Fibroblast of skin of left biceps (primary cell): ENCODE results near the gene SPOCK1.
"Not testable (repeated sequence)": the region's sequence is repeated elsewhere in the genome, so short reads cannot be mapped to it uniquely, and the experiment has no call there.

Experiments used
- DNase-seq, 2 experiments: peaks; one replicate each; pipeline ENCODE4 v3.0.0-alpha.2; 2013; ENCODE audit warnings: low read depth in 2 of 2

The SPOCK1 gene

DNA sequence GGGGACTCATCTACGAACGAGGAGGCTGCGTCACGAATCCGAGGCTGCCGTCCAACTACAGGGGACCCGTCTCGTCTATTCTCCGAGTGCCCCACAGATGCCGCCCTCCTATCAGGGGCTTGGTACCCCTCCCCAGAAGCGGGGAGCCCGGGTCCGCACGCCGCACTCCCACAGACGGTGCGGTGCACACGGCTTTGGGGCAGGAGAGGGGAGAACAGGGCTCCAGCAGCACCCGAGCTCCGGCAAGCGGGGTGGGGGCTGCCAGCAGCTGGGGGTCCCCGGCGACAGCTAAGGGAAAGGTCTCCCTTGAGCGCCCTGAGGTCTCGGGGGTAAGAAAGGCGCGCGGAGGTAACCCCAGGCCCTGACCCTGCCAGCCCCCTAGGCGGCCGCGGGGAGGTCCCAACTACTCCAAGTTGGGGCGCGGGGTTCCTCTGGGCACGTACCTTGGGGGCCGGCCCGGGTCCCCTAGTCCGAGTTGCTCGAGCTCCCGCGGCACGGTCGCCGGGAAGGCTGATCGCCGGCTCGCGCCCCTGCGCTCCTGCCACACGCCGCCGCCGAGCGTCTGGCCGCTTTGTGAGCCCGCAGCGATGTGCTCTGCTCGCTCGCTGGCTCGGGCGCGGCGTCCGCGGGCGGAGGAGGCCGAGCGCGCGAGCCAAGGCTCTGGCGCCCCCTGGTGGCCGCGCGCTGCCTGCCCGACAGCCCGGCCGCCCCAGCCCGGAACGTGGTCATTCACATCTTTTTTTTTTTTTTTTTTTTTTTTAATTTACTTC lies at the start of gene SPOCK1:
TSS of gene SPOCK1 (minus strand) at position 591 of the 770 bp plus-strand sequence.
- peak; percentile 20 to 36 for DNase-seq

DNA sequence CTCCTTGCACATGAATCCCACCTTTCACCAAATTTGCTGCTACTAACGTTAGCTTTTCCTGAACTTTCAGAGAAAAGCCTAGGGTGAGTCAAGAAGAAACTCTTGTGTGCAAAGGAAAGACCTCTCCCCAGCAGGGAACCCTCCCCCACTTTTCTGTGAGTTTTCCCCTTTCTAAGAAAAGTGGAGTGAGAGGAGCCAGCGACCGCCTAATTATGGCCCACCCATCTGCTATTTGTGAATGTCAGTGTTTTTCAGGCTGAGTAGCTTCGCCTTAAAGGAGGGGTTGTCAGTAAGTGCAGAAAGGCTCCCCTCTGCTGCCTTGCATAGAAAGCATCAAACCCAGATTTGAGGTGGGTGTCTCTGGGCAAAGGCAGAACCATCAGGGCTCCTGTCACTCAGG lies 46.8 kb upstream of the SPOCK1 start:
- DNase-seq: no peak

DNA sequence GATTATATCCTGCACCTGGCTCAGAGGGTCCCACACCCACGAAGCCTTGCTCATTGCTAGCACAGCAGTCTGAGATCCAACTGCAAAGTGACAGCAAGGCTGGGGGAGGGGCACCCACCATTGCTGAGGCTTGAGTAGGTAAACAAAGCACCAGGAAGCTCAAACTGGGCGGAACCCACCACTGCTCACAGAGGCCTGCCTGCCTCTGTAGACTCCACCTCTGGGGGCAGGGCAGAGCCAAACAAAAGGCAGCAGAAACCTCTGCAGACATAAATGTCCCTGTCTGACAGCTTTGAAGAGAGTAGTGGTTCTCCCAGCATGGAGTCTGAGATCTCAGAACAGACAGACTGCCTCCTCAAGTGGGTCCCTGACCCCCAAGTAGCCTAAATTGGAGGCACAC lies 36.3 kb upstream of the SPOCK1 start:
- not testable (repeated sequence) for DNase-seq

DNA sequence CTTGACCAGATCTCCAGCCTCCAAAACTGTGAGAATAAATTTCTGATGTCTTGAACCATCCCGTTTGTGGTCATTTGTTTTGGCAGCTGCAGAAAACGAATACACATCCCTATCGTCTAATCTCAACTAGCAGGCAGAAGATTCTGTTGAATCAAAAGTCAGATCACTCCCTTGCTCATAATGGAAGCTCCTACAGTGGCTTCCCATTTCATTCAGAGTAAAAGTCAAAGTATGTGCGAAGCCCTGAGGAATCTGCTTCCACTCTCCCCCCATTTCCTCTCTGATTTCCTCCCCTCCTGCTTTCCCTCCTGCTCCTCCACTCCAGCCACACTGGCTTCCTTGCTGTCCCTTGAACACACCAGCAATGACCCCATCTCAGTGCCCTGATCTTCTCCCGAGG lies 34.8 kb upstream of the SPOCK1 start:
- no peak for DNase-seq

DNA sequence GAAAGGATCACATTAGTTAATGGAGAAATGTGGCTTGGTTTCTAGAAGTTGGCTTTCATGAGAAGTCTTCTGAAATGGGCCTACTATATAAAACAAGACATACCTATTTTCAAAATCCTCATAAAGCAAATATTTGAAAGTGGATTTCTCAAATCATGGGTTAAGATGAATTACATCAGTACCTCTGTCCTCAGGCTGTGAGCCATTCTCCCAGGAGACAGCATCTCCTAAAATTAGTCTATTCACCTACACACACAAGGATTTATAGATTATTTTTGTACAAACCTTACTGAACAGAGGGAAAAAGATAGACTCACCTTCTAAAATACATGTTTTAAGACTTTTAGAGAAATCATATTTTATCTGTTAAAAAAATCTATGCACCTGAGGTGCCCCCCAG lies 32.1 kb upstream of the SPOCK1 start:
- no peak for DNase-seq

DNA sequence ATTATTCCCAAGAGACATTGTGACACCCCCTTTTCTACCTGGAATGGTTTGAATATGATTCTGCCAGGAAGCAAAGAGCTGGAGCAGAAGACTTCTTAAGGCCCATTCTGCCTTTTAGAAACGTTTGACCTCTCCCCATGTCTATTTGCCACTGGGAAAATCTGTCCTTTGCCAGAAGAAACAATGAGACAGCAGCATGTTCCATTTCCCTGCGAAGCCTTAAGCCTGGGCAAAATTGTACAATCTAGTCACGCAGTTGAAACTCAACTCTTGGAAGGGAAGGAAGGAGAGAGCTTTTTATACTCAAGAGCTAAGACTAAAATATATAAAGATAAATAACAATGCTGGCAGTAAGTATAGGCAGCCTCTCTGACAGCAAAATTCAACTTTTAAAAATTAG lies 22.1 kb upstream of the SPOCK1 start:
- DNase-seq: no peak

DNA sequence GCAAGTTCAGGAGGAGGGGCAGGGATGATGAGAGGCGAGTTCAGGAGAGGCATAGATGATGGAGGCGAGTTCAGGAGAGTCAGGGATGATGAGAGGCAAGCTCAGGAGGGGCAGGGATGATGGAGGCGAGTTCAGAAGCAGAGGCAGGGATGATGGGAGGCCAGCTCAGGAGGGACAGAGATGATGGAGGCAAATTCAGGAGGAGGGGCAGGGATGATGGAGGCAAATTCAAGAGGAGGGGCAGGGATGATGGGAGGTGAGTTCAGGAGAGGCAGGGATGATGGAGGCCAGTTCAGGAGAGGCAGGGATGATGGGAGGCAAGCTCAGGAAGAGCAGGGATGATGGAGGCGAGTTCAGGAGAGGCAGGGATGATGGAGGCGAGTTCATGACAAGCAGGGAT lies 17.8 kb upstream of the SPOCK1 start:
- DNase-seq: no peak

DNA sequence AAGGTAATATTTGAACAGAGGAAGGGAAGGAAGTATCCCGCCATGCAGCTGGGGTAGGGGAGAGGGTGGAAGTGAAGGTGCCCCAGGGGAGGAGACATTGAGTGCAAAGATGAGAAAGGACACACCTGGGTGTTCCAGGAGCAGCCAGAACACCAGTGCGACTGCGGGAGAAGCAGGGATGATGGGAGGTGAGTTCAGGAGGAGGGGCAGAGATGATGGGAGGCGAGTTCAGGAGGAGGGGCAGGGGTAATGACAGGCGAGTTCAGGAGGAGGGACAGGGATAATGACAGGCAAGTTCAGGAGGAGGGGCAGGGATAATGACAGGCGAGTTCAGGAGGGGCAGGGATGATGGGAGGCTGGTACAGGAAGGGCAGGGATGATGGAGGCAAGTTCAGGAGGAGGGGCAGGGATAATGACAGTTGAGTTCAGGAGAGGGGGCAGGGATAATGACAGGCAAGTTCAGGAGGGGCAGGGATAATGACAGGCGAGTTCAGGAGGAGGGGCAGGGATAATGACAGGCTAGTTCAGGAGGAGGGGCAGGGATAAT lies 17.2 kb upstream of the SPOCK1 start:
- DNase-seq: no peak

DNA sequence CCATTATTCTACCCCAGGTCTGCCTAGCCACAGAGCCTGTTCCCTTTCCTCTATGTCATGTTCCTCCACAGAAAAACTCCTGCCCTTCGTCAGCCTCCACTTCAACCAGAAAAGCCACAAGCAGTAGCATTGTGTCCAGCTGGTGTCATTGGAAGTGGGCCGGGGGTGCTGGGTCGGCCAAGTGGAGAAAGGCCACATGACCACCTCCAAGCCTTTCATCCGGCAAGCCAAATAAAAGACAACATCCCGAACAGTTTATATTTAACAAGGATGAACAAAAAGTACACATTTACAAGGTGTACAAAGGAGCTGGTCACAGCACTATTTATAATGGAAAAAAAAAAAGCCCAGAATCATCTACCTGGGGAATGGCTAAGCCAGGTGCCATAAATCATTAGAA lies 16.1 kb upstream of the SPOCK1 start:
- DNase-seq: no peak

DNA sequence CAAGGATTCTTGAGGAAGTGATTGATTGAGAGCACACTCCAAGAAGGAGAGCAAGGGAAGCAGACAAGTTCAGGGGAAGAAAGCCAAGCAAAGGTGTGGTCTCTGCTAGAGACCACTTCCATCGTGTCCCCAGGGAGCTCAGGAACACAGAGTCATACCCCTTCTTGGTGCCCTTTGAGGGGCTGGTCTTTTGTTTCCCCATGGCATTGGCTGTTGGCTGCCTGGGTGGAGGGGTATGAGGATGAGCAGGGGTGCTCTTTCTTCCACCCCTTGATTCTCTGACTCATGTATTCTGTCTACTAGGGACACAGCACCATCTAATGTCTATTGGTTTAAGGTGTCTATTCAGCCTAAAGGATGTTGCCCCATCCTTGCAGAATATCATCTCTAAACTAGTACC lies 11.5 kb upstream of the SPOCK1 start:
- DNase-seq: no peak

DNA sequence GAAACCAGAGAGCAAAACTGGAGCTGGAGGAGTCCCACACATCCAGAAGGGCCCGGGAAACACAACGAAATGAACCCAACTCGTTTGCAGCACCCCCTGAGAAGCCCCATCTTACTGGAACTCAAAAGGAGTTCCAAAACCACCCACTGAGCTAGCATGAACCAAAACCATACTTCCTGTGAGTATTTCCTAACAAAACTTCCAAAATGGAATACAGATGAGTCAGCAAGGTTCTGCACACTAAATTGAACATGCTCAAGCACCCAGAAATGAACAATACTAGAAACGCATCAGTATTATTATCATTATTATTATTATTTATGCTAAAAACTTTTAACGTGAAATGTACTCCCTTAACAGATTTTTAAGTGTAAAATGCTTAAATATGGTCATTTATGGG lies 8.0 kb upstream of the SPOCK1 start:
- no peak for DNase-seq

DNA sequence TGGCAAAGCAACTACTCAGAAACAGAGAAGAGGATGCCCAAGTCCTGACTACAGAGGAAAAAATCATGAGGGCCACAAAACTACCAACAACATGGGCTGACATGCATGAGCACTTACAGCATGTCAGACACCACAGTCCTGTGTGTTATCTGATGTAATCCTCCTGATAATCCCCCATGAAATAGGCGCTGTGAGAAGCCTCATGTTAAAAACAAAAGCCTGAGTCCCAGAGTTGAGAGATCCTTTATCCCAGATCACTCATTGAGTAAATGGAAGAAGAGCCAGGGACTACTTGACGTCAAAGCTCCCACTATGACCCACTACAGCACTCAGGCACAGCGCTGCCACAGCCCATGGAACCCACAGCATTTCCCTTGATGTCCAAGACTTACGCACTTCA lies 7.2 kb upstream of the SPOCK1 start:
- DNase-seq: no peak

DNA sequence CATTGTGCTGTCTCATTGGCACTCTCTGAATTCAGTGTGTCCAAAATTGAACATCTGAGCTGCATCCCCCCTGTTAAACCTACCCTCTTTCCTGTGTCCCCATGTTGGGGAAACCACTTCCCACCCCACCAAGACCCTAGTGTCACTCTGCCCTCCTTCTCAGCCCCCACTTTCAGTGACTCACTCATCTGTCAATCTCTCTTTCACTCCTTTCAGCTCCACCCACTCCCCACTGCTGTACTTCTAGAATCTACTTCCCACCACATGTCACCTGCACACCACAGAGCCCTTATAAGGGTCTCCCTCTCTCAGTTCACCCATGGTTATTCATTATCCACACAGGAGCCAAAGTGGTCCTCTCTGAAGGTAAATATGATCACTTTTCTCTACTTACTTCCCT lies 5.8 kb upstream of the SPOCK1 start:
- no peak for DNase-seq

DNA sequence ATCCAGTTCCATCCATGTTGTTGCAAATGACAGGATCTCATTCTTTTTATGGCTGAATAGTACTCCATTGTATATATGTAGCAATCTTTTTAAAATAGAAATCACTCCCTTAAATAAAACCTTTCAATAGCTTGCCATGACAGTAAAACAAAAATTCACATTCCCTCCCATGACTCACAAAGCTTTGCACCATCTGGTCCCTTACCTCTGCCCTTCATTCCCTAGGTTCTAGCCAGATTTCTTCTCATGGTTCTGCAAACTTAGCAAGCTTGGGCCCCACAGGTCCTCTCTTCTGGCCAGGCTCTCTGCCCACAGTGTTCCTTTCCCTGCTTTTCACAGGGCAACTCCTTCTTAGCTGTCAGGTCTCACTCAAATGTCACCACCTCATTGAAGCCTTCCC lies 4.3 kb upstream of the SPOCK1 start:
- no peak for DNase-seq

DNA sequence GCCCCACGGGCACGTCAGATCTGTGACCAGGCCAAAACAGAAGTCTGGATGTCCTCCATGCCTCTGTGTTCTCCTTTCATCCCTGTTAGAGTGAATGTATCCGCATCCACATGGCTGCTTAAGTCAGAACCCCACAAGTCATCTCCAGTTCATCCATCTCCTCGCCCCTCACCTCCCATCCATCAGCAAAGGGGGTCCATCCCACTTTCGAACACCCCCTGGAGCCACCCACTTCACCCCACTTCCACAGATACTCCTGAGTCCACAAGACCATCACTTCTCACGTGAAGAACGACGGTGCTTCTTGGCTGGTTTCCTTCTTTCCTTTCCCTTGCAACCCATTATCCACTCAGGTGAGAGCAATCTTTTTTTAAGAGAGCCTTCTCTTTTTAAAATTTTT lies 3.5 kb upstream of the SPOCK1 start:
- no peak for DNase-seq

DNA sequence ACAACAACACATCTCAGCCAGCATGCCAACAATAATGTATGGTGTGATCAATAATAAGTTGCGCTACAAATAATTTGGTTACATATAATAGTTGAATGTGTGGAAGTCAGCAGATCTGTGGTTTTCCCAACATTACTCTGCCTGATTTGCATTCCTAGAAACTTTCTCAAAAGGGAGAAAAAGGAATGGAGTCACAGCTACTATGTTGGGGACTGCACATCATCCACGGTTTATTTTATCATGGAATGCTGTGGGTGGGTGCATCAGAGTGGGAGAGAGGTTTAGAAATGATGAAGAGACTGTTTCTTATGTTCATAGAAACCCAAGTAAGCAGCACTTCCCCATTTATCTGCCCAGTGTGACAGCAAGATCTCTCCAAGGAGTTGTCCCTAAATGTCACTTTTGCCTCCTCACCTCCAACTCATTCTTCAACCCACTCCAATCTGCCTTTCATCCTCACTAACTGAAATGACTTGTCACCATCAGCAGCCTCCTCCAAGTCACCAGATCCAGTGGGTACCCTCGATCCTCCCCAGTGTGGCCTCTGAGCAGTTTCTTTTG lies 2.8 kb upstream of the SPOCK1 start:
- no peak for DNase-seq

DNA sequence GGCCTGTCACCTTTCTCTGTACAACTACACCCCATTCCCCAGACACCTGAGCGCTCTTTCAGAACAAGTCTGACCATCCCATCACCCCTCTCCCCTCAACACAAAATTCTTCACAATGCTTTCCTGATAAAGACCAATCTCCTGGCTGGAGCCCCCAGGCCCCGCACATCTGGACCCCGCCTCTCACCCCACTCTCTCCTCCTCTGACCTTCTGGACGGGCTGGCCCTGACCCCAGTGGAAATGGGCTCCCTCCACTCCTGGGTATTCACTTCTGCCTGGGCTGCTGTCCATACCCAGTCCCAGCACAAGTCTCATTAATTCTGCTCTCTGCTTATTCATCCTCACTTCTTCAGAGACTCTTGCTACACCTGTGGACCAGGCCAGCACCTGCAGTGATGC lies 2.1 kb upstream of the SPOCK1 start:
- no peak for DNase-seq

DNA sequence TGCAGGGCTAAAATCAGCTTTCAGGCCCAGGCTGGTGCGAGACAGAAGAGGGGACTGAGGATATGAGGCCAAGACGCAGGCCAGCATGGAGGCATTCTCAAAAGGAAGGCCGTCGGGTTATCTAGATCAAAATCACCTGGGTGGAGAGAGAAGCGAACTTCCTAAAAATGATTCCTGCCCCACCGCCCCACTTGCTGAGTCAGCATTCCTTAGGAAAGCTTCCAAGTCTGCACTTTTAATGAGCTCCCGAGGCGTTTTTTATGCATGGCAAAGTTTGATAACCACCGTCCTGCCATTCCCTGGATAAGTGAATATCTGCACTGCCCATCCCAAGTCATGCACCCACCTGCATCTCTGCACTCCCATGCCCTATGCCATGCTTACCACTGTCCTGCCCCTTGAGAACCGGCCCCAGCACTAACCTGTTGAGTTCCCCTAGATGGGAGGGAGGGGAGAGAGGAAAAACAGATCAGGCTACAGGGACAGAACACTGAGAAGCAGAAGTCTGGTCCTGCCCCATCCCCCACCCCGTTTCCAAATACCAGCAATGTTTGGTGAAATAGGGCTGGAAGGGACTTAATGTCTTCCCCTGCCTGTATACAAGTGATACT lies 1.6 kb upstream of the SPOCK1 start:
- no peak for DNase-seq

DNA sequence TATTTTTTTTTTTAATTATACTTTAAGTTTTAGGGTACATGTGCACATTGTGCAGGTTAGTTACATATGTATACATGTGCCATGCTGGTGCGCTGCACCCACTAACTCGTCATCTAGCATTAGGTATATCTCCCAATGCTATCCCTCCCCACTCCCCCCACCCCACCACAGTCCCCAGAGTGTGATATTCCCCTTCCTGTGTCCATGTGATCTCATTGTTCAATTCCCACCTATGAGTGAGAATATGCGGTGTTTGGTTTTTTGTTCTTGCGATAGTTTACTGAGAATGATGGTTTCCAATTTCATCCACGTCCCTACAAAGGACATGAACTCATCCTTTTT lies 351 bp upstream of the SPOCK1 start:
- DNase-seq: not testable (repeated sequence)

DNA sequence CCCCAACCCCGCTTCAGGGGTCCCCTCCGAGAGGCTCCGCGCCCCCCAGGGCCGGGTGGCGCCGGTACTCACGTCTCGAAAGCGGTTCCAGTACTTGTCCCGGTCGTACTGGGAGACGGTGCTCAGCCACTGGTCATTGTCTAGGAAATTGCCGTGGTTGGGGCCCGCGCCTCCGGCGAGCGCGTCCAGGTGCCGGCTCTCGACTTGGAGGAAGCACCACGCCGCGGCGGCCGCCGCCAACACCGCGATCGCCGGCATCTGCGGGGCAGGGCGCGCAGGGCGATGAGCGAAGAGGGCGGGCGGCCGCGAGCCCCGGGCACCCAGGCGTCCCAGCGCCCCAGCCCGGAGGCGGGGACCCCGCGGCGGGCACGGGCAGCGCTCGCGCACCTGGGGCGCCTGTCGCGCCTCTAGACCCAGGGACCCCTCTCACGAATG lies 808 bp downstream of the SPOCK1 start:
- no peak for DNase-seq

DNA sequence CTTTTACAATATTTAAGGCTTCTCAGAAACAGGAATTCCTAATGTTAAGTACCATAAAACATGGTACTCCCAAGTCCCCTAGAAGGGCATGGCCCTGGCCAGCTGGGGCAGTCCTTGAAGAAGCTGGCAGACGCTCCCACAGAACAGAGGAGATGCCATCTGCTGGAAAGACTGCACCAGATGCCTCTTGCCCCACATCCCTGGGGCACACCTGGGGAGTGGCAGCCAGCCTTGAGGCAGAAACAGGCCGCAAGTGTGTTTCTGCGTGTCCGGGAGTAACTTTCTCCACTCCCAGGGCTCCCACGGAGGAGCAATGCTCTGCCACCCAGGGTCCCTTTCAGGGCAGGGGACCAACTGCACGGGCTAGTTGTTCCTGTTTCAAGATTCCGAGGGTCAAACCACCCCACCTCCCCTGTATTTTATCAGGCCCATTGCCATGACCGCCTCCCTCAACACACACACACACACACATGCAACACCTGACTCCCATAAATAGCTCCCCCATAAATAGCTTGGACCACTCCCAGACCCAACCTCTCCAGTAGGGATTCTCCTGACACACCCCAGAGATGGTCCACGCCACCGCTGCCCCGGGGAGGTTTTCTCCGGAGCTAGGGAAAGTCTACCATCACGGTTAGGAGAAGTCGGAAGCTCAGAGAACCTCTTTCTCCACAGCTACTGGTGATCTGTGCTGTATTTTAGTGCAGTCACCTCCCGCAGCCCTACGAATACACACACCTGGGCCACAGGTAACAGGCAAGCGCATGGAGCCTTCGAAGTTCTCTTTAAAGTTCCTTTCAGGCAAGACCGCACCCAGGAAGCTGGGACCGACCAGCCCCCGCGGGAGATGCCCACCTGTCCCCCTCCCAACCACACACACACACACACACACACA lies 1.5 kb downstream of the SPOCK1 start:
- no peak for DNase-seq

DNA sequence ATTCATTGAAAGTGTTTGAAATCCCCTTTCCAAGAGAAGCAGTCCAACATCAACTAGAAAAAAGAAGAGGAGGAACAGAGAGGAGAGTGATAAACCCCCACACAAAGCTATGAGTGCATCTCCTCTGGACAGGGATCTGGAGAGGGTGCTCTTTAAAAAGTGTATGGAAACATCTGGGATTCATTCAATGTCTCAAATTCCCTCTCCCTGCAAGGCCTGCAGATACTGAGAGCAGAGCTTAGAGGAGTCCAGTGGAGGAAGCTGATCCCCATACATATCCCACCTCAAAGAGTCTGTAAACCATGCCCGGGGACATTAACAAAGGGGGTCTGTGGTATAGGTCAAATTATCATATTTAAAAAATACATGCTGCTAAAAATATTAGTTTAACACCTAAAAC lies 2.2 kb downstream of the SPOCK1 start:
- DNase-seq: peak in 1 of 2 experiments; percentile 11
